Glutamatergic neuron (in vitro differentiated cells): Measurements from ENCODE around the gene VPS13D. TPM values are rescaled to one million over a fixed set of nuclear protein-coding genes. Genes with fewer than 3 reads are reported as not detected.

Experiments used
- DNase-seq: peaks from one replicate; pipeline ENCODE4 v3.0.0; 2022
- H3K27ac Mint-ChIP-seq: one replicate; pipeline ENCODE4 v1.8.0; 2020; ENCODE audit warnings: mild to moderate bottlenecking, mixed read lengths, inconsistent platforms; ENCODE audit not compliant: unreplicated experiment
- H3K27me3 Mint-ChIP-seq: one replicate; pipeline ENCODE4 v1.8.0; 2020; ENCODE audit warnings: mild to moderate bottlenecking, moderate library complexity, mixed read lengths, inconsistent platforms; ENCODE audit not compliant: unreplicated experiment
- H3K36me3 Mint-ChIP-seq: one replicate; pipeline ENCODE4 v1.8.0; 2020; ENCODE audit warnings: mild to moderate bottlenecking, mixed read lengths, inconsistent platforms; ENCODE audit not compliant: unreplicated experiment
- H3K4me1 Mint-ChIP-seq: one replicate; pipeline ENCODE4 v1.8.0; 2020; ENCODE audit warnings: mild to moderate bottlenecking, low read depth, mixed read lengths, inconsistent platforms; ENCODE audit not compliant: unreplicated experiment
- H3K4me3 Mint-ChIP-seq: one replicate; pipeline ENCODE4 v1.8.0; 2020; ENCODE audit warnings: mild to moderate bottlenecking, mixed read lengths, inconsistent platforms; ENCODE audit not compliant: unreplicated experiment
- H3K9me3 Mint-ChIP-seq: one replicate; pipeline ENCODE4 v1.8.0; 2020; ENCODE audit warnings: mild to moderate bottlenecking, moderate library complexity, mixed read lengths, inconsistent platforms; ENCODE audit not compliant: unreplicated experiment
- CTCF ChIP-seq: fragments of 200-600 bp; sonication (generic); IDR thresholded peaks from one replicate; pipeline ENCODE4 v1.5.0; 2021; ENCODE audit not compliant: partially characterized antibody, unreplicated experiment
- total RNA-seq: library from RNA; stranded (reverse); fragmentation: NEBNext Ultra II Directional; extraction: Animal tissue kit (Norgen Biotek cat#: 25700); gene quantifications from one replicate; pipeline ENCODE4 v1.2.1, GENCODE V29; 2021; ENCODE audit not compliant: unreplicated experiment

Gene VPS13D
- total RNA-seq, 1 donor from 2014 or later, result 32.8 TPM

DNA sequence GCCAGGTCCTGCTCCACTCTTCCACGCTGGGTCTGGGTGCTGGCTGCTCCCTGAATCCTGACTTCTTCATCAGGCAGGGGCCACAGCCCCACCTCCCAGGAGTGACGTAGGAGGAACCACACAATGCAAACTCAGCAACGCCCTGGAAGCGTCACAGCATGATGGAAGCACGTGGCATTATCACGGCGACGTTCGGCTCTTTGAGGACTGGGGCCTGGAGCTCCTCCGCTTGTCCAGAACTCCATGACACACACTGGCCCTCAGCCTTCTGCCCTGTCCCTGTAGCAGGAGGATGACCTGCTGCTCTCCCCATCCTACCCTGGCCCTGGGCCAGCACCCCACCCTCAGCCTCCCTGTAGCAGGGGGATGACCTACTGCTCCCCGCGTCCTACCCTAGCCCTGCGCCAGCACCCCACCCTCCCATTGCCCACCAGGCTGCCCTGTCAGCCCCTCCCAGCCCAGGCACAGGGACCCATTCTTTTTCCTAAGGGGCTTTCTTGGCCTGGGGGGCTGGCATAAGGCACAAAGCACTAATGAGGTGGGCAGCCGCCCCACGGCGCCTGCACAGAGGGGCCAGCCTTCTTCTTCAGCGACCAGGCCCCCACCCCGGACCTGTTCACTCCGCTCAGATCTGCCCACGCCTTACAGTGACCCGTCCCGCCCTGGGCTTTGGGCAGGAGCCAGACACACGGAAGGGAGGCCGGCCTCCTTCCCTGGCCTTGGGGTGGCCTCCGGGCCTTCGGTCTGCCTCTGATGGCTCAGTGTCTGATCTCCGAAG, 322.5 kb downstream of the VPS13D start:
- no peaks in the 10 kb centered on the region for H3K36me3 Mint-ChIP-seq
- no peak for TF ChIP-seq CTCF
- peaks cover 3% of the 10 kb centered on the region for H3K27me3 Mint-ChIP-seq
- H3K4me3 Mint-ChIP-seq, result no peak overlapping the region
- H3K9me3 Mint-ChIP-seq, result peaks cover under 1% of the 10 kb centered on the region
- DNase-seq, result no peak
- no peak overlapping the region for H3K27ac Mint-ChIP-seq
- peaks cover 5% of the 10 kb centered on the region for H3K4me1 Mint-ChIP-seq

- H3K27me3 Mint-ChIP-seq, result peaks cover 3% of the 10 kb centered on the region
- no peaks in the 10 kb centered on the region for H3K36me3 Mint-ChIP-seq
- H3K4me1 Mint-ChIP-seq, result peaks cover 5% of the 10 kb centered on the region
- no peak for TF ChIP-seq CTCF
- H3K9me3 Mint-ChIP-seq, result peaks cover 3% of the 10 kb centered on the region
- no peak overlapping the region for H3K4me3 Mint-ChIP-seq
- no peak for DNase-seq
- H3K27ac Mint-ChIP-seq, result no peak overlapping the region
Observed at GRCh38 chr1:12552951-12553921, 323.4 kb downstream of the VPS13D start.

DNA sequence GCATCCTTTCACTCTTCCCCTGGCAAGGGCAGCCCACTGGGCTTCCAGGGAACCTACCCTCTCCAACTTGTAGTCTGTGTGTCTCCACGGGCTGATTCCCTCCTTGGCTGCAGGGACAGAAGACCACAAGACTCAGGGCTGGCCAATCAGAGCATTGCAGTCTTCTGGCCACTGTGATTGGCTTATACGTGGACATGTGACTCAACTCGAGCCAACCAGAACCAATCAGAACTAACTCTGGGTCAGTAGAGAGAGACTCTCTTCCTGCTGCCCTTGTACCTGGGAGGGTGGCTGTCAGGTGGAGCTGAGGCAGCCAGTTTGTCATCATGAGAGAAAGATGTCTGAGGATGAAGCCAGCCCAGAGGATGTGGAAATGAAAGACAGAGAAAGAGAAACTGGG, 324.1 kb downstream of the VPS13D start:
- Mint-ChIP-seq H3K27ac (no peak overlapping the region), H3K9me3 (peaks cover 3% of the 10 kb centered on the region), H3K4me1 (peaks cover 5% of the 10 kb centered on the region), H3K4me3 (no peak overlapping the region), H3K36me3 (no peaks in the 10 kb centered on the region), H3K27me3 (peaks cover 3% of the 10 kb centered on the region)
- TF ChIP-seq CTCF, result no peak
- DNase-seq, result no peak

- H3K36me3 Mint-ChIP-seq, result no peaks in the 10 kb centered on the region
- H3K9me3 Mint-ChIP-seq, result peaks cover 3% of the 10 kb centered on the region
- no peak overlapping the region for H3K27ac Mint-ChIP-seq
- DNase-seq, result no peak
- H3K4me1 Mint-ChIP-seq, result peaks cover 2% of the 10 kb centered on the region
- no peak for TF ChIP-seq CTCF
- no peak overlapping the region for H3K4me3 Mint-ChIP-seq
- H3K27me3 Mint-ChIP-seq, result peaks cover 2% of the 10 kb centered on the region
Observed at GRCh38 chr1:12554521-12555305, 324.9 kb downstream of the VPS13D start.
